ENCODE data around the gene CTNNA3. TPM values are rescaled to one million over a fixed set of nuclear protein-coding genes. Genes with fewer than 3 reads are reported as not detected.

Gene CTNNA3
- polyA plus RNA-seq, 1 donor from 2014 or later = 0.14 TPM

DNA sequence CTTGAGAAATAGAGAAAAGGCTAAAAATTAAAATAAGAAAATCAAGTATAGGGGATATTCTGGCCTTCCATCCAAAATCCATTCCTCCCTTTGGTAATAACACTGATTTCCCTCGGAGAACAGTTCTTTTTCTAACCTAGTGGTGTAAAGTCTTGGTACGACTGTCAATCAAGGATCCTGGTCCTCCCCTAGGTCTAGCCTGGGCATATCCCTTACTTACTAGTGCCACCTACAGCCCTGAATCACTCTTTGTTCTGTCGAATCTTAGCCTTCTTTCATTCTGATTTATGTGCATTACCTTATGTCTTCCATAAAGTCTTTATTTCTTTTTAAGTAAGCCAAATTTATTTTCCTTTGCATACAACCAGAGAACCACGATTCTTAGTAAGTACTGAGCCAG lies 1068.8 kb downstream of the CTNNA3 start:
- Histone ChIP-seq H3K27me3 (ENCODE audit: insufficient read depth, low read depth, low read length) (no peaks in the 10 kb centered on the region), H3K36me3 (ENCODE audit: insufficient read depth, low read length) (no peaks in the 10 kb centered on the region), H3K9ac (ENCODE audit: low read length) (no peak overlapping the region), H3K27ac (ENCODE audit: low read length) (no peak overlapping the region), H3F3A (ENCODE audit: insufficient read depth, low read length, poor library complexity, severe bottlenecking) (no peaks in the 10 kb centered on the region), H3K4me2 (ENCODE audit: low read length) (no peak overlapping the region), H3K4me3 (ENCODE audit: low read length) (no peak overlapping the region), H3K9me3 (ENCODE audit: low read length) (no peaks in the 10 kb centered on the region), H4K20me1 (ENCODE audit: insufficient read depth) (no peaks in the 10 kb centered on the region), H3K79me2 (replicated peaks; ENCODE audit: insufficient read depth, low read length) (no peaks in the 10 kb centered on the region), H2AFZ (ENCODE audit: low read depth, low read length) (no peak overlapping the region), H3K9me2 (ENCODE audit: insufficient read depth, low read length) (no peaks in the 10 kb centered on the region)
- TF ChIP-seq, protein P1, sequence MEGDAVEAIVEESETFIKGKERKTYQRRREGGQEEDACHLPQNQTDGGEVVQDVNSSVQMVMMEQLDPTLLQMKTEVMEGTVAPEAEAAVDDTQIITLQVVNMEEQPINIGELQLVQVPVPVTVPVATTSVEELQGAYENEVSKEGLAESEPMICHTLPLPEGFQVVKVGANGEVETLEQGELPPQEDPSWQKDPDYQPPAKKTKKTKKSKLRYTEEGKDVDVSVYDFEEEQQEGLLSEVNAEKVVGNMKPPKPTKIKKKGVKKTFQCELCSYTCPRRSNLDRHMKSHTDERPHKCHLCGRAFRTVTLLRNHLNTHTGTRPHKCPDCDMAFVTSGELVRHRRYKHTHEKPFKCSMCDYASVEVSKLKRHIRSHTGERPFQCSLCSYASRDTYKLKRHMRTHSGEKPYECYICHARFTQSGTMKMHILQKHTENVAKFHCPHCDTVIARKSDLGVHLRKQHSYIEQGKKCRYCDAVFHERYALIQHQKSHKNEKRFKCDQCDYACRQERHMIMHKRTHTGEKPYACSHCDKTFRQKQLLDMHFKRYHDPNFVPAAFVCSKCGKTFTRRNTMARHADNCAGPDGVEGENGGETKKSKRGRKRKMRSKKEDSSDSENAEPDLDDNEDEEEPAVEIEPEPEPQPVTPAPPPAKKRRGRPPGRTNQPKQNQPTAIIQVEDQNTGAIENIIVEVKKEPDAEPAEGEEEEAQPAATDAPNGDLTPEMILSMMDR (IDR thresholded peaks at IDR 0.05; ENCODE audit: poor library complexity, severe bottlenecking) = peak; percentile 9
- TF ChIP-seq, protein P2, sequence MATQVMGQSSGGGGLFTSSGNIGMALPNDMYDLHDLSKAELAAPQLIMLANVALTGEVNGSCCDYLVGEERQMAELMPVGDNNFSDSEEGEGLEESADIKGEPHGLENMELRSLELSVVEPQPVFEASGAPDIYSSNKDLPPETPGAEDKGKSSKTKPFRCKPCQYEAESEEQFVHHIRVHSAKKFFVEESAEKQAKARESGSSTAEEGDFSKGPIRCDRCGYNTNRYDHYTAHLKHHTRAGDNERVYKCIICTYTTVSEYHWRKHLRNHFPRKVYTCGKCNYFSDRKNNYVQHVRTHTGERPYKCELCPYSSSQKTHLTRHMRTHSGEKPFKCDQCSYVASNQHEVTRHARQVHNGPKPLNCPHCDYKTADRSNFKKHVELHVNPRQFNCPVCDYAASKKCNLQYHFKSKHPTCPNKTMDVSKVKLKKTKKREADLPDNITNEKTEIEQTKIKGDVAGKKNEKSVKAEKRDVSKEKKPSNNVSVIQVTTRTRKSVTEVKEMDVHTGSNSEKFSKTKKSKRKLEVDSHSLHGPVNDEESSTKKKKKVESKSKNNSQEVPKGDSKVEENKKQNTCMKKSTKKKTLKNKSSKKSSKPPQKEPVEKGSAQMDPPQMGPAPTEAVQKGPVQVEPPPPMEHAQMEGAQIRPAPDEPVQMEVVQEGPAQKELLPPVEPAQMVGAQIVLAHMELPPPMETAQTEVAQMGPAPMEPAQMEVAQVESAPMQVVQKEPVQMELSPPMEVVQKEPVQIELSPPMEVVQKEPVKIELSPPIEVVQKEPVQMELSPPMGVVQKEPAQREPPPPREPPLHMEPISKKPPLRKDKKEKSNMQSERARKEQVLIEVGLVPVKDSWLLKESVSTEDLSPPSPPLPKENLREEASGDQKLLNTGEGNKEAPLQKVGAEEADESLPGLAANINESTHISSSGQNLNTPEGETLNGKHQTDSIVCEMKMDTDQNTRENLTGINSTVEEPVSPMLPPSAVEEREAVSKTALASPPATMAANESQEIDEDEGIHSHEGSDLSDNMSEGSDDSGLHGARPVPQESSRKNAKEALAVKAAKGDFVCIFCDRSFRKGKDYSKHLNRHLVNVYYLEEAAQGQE (IDR thresholded peaks at IDR 0.05; ENCODE audit: borderline replicate concordance) = no peak

DNA sequence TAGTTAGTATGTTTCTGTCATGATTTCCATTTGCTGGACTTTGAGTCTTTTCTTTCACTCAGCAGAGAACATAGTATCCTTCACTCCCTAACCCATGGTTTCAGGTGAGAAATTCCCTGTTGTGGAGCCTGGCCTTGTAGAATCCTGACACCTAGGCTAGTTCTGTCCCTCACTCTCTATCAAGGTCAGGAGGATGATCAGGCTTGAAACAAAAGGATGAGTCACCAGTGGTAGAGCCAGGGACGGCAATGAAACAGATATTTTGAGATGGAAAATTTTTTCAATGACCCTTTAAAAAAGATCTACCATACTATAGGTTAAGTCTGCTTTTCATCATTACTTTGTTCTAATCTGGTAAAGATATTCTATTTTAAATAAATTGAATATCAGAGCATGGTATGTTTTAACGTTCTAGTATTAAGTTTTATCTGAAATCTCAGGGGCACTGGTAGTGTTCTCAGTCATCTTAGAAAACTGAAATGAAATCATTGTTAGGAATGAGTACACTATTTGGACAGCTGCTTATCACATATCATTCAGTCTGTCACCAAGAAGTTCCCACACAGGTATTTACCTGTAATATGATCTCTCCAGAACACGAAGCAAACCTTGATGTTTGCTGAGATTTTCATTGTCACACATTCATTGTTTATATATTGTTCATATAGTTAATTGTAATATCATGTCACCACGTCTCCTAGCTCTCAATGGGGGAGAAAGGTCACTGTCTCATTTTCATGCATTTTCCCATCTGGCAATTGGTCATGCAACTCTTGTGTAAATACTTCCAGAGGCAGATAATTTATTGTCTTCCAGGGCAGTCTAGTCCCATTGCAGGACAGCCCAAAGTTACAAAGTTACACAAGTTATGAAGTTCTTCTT lies 1070.0 kb downstream of the CTNNA3 start:
- Histone ChIP-seq H3F3A (ENCODE audit: insufficient read depth, low read length, poor library complexity, severe bottlenecking) (no peaks in the 10 kb centered on the region), H3K9ac (ENCODE audit: low read length) (no peak overlapping the region), H4K20me1 (ENCODE audit: insufficient read depth) (no peaks in the 10 kb centered on the region), H3K9me3 (ENCODE audit: low read length) (no peaks in the 10 kb centered on the region), H3K79me2 (replicated peaks; ENCODE audit: insufficient read depth, low read length) (no peaks in the 10 kb centered on the region), H3K36me3 (ENCODE audit: insufficient read depth, low read length) (no peaks in the 10 kb centered on the region), H3K4me3 (ENCODE audit: low read length) (no peak overlapping the region), H3K27me3 (ENCODE audit: insufficient read depth, low read depth, low read length) (no peaks in the 10 kb centered on the region), H2AFZ (ENCODE audit: low read depth, low read length) (no peak overlapping the region), H3K9me2 (ENCODE audit: insufficient read depth, low read length) (no peaks in the 10 kb centered on the region), H3K4me2 (ENCODE audit: low read length) (no peak overlapping the region), H3K27ac (ENCODE audit: low read length) (no peak overlapping the region)
- TF ChIP-seq POLR2AphosphoS5 (IDR thresholded peaks at IDR 0.05) = peak; percentile 82
- no peak for TF ChIP-seq MXI1 (conservative IDR thresholded peaks at IDR 0.05; ENCODE audit: poor library complexity, severe bottlenecking)
- TF ChIP-seq, protein P2 (IDR thresholded peaks at IDR 0.05; ENCODE audit: borderline replicate concordance) = no peak
- TF ChIP-seq, protein P1 (IDR thresholded peaks at IDR 0.05; ENCODE audit: poor library complexity, severe bottlenecking) = no peak
- TF ChIP-seq EZH2 (IDR thresholded peaks at IDR 0.05; ENCODE audit: borderline replicate concordance, insufficient read depth, low read length, poor library complexity, severe bottlenecking) = no peak
- peak; percentile 87 for TF ChIP-seq EP300 (conservative IDR thresholded peaks at IDR 0.05; ENCODE audit: poor library complexity, severe bottlenecking)
